HS-27A (cell line): ENCODE measurements around the gene CYP1A1.
A peak's percentile ranks its signal among the peaks of the same experiment; 100 is the strongest.
"Not testable (repeated sequence)": the region's sequence is repeated elsewhere in the genome, so short reads cannot be mapped to it uniquely, and the experiment has no call there.

Experiments used
- DNase-seq: peaks from one replicate; pipeline ENCODE4 v3.0.0-alpha.2; 2012; ENCODE audit warnings: low read depth, missing footprints

CYP1A1 gene

GRCh38 chr15:74735305-74735704 is 10.0 kb upstream of the CYP1A1 start:
- no peak for DNase-seq

- DNase-seq, result no peak
These were observed 7.9 kb upstream of the CYP1A1 start for GRCh38 chr15:74733269-74733668.

GRCh38 chr15:74732846-74733245 is 7.5 kb upstream of the CYP1A1 start:
- no peak for DNase-seq

- no peak for DNase-seq
These were observed 5.4 kb upstream of the CYP1A1 start for GRCh38 chr15:74730619-74731316.

- not testable (repeated sequence) for DNase-seq
These were observed 4.0 kb upstream of the CYP1A1 start for GRCh38 chr15:74729372-74729771.

- DNase-seq, result not testable (repeated sequence)
These were observed 3.4 kb upstream of the CYP1A1 start for GRCh38 chr15:74728699-74729098.

- DNase-seq, result no peak
These were observed 2.4 kb upstream of the CYP1A1 start for GRCh38 chr15:74727727-74728126.

- DNase-seq, result no peak
These were observed 1.4 kb upstream of the CYP1A1 start for GRCh38 chr15:74726774-74727164.

- no peak for DNase-seq
These were observed 781 bp upstream of the CYP1A1 start for GRCh38 chr15:74725845-74726773.

GRCh38 chr15:74724570-74725224 is 631 bp downstream of the CYP1A1 start:
- DNase-seq, result no peak

- no peak for DNase-seq
These were observed 1.5 kb downstream of the CYP1A1 start for GRCh38 chr15:74723754-74724334.

- DNase-seq, result no peak
These were observed 2.1 kb downstream of the CYP1A1 start for GRCh38 chr15:74723187-74723586.

GRCh38 chr15:74722591-74722990 is 2.7 kb downstream of the CYP1A1 start:
- DNase-seq, result no peak

- no peak for DNase-seq
These were observed 8.7 kb downstream of the CYP1A1 start for GRCh38 chr15:74716651-74717050.

- DNase-seq, result no peak
These were observed 13.0 kb downstream of the CYP1A1 start for GRCh38 chr15:74712311-74712710.

- DNase-seq, result no peak
These were observed 14.8 kb downstream of the CYP1A1 start for GRCh38 chr15:74710319-74711094.

- no peak for DNase-seq
These were observed 15.4 kb downstream of the CYP1A1 start for GRCh38 chr15:74709892-74710291.

- DNase-seq, result no peak
These were observed 16.3 kb downstream of the CYP1A1 start for GRCh38 chr15:74709011-74709410.

GRCh38 chr15:74696808-74697207 is 28.5 kb downstream of the CYP1A1 start:
- no peak for DNase-seq

- DNase-seq, result no peak
These were observed 29.0 kb downstream of the CYP1A1 start for GRCh38 chr15:74696398-74696729.

GRCh38 chr15:74695597-74696397 is 29.5 kb downstream of the CYP1A1 start, which contains the start of gene EDC3:
EDC3 (minus strand) TSS chr15:74696024; CDS start chr15:74675124, 20,900 bp downstream.
- DNase-seq, result peak; percentile 69
